ENCODE results near the gene FADS2. TPM values are rescaled to one million over a fixed set of nuclear protein-coding genes. Genes with fewer than 3 reads are reported as not detected.

Gene FADS2
- total and polyA plus RNA-seq, 2 of the 13 experiments (the other 11 are each of a cell fraction or from before 2014, with no cell fraction given), result 90.1 to 124 TPM

DNA sequence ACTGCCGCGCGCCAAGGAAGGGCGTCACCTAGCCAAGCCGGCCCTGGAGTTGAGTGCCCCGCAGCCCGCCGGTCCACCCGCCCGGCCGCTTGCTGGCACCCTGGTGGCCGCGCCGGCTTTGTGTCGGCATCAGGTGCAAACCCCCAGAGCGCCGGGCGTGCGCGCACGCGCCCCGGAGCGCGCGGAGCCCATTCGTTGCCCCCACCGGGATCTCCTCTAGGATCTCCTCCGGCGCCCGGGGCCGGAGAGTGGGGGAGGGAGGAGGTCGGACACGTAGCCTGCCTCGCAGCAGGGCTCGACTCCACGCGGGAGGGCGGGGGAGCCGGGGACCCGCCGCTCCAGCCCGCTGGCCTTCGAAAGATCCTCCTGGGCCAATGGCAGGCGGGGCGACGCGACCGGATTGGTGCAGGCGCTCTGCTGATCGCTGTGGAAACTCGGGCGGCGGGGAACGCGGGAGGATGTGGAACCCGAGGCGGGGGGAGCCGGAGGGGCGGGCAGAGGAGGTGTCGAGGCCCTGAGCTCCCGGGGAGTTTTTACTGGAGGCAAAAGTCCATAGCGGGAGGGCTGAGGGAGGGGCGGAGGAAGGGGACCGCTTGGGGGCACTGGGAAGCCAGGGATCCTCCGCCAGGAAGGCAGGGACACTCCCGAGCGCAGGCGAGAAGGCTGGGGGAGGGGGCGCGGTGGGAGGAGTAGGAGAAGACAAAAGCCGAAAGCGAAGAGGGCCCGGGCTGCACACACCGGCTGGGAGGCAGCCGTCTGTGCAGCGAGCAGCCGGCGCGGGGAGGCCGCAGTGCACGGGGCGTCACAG lies at the start of gene FADS2 (continued):
- TF ChIP-seq PAWR (CRISPR knock-in tag; IDR thresholded peaks at IDR 0.05; ENCODE audit: borderline replicate concordance), result no peak
- TF ChIP-seq, protein P1, sequence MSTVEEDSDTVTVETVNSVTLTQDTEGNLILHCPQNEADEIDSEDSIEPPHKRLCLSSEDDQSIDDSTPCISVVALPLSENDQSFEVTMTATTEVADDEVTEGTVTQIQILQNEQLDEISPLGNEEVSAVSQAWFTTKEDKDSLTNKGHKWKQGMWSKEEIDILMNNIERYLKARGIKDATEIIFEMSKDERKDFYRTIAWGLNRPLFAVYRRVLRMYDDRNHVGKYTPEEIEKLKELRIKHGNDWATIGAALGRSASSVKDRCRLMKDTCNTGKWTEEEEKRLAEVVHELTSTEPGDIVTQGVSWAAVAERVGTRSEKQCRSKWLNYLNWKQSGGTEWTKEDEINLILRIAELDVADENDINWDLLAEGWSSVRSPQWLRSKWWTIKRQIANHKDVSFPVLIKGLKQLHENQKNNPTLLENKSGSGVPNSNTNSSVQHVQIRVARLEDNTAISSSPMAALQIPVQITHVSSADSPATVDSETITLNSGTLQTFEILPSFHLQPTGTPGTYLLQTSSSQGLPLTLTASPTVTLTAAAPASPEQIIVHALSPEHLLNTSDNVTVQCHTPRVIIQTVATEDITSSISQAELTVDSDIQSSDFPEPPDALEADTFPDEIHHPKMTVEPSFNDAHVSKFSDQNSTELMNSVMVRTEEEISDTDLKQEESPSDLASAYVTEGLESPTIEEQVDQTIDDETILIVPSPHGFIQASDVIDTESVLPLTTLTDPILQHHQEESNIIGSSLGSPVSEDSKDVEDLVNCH (CRISPR knock-in tag; IDR thresholded peaks at IDR 0.05), result no peak
- no peak for TF ChIP-seq ZNF207 (IDR thresholded peaks at IDR 0.05; ENCODE audit: borderline replicate concordance)
- peak; percentile 6; the same call in 1 of the 2 replicates for TF ChIP-seq AKAP8 (CRISPR knock-in tag; IDR thresholded peaks at IDR 0.05)
- TF ChIP-seq ZNF20 (CRISPR knock-in tag; IDR thresholded peaks at IDR 0.05), result no peak
- TF ChIP-seq, protein P2, sequence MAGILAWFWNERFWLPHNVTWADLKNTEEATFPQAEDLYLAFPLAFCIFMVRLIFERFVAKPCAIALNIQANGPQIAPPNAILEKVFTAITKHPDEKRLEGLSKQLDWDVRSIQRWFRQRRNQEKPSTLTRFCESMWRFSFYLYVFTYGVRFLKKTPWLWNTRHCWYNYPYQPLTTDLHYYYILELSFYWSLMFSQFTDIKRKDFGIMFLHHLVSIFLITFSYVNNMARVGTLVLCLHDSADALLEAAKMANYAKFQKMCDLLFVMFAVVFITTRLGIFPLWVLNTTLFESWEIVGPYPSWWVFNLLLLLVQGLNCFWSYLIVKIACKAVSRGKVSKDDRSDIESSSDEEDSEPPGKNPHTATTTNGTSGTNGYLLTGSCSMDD (CRISPR knock-in tag; IDR thresholded peaks at IDR 0.05), result no peak
- TF ChIP-seq, protein P3, sequence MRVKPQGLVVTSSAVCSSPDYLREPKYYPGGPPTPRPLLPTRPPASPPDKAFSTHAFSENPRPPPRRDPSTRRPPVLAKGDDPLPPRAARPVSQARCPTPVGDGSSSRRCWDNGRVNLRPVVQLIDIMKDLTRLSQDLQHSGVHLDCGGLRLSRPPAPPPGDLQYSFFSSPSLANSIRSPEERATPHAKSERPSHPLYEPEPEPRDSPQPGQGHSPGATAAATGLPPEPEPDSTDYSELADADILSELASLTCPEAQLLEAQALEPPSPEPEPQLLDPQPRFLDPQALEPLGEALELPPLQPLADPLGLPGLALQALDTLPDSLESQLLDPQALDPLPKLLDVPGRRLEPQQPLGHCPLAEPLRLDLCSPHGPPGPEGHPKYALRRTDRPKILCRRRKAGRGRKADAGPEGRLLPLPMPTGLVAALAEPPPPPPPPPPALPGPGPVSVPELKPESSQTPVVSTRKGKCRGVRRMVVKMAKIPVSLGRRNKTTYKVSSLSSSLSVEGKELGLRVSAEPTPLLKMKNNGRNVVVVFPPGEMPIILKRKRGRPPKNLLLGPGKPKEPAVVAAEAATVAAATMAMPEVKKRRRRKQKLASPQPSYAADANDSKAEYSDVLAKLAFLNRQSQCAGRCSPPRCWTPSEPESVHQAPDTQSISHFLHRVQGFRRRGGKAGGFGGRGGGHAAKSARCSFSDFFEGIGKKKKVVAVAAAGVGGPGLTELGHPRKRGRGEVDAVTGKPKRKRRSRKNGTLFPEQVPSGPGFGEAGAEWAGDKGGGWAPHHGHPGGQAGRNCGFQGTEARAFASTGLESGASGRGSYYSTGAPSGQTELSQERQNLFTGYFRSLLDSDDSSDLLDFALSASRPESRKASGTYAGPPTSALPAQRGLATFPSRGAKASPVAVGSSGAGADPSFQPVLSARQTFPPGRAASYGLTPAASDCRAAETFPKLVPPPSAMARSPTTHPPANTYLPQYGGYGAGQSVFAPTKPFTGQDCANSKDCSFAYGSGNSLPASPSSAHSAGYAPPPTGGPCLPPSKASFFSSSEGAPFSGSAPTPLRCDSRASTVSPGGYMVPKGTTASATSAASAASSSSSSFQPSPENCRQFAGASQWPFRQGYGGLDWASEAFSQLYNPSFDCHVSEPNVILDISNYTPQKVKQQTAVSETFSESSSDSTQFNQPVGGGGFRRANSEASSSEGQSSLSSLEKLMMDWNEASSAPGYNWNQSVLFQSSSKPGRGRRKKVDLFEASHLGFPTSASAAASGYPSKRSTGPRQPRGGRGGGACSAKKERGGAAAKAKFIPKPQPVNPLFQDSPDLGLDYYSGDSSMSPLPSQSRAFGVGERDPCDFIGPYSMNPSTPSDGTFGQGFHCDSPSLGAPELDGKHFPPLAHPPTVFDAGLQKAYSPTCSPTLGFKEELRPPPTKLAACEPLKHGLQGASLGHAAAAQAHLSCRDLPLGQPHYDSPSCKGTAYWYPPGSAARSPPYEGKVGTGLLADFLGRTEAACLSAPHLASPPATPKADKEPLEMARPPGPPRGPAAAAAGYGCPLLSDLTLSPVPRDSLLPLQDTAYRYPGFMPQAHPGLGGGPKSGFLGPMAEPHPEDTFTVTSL (CRISPR knock-in tag; IDR thresholded peaks at IDR 0.05; ENCODE audit: borderline replicate concordance), result no peak
- no peak for TF ChIP-seq ZNF124 (CRISPR knock-in tag; IDR thresholded peaks at IDR 0.05)
- TF ChIP-seq HNF4A (CRISPR knock-in tag; IDR thresholded peaks at IDR 0.05), result peak; percentile 44
- TF ChIP-seq ZNF260 (CRISPR knock-in tag; IDR thresholded peaks at IDR 0.05; ENCODE audit: borderline replicate concordance, low read depth), result no peak
- TF ChIP-seq ESRRA (CRISPR knock-in tag; IDR thresholded peaks at IDR 0.05; ENCODE audit: low read depth), result no peak
- TF ChIP-seq NCOR1 (IDR thresholded peaks at IDR 0.05; ENCODE audit: borderline replicate concordance, low read length), result no peak
- no peak for TF ChIP-seq ZNF660 (CRISPR knock-in tag; IDR thresholded peaks at IDR 0.05; ENCODE audit: borderline replicate concordance, low read depth)
- TF ChIP-seq ZMAT3 (CRISPR knock-in tag; conservative IDR thresholded peaks at IDR 0.05), result no peak
- TF ChIP-seq RFXANK (CRISPR knock-in tag; IDR thresholded peaks at IDR 0.05), result no peak
- TF ChIP-seq STAT5B (CRISPR knock-in tag; IDR thresholded peaks at IDR 0.05), result no peak
- no peak for TF ChIP-seq PAF1 (CRISPR knock-in tag; IDR thresholded peaks at IDR 0.05)
- TF ChIP-seq MYNN (CRISPR knock-in tag; IDR thresholded peaks at IDR 0.05; ENCODE audit: low read depth), result no peak
- no peak for TF ChIP-seq CBX1 (IDR thresholded peaks at IDR 0.05; ENCODE audit: low read depth)
- no peak for TF ChIP-seq ZNF138 (CRISPR knock-in tag; IDR thresholded peaks at IDR 0.05; ENCODE audit: low read depth)
- no peak; the same call in 1 of the 2 replicates for TF ChIP-seq ZNF160 (CRISPR knock-in tag; IDR thresholded peaks at IDR 0.05)
- TF ChIP-seq HOXA5 (CRISPR knock-in tag; IDR thresholded peaks at IDR 0.05), result peak; percentile 9; the same call in 1 of the 2 replicates
- TF ChIP-seq ERF (CRISPR knock-in tag; IDR thresholded peaks at IDR 0.05), result no peak

Data from HepG2 (cell line).